ENCODE measurements around the gene SPATA6L. TPM values are rescaled to one million over a fixed set of nuclear protein-coding genes. Genes with fewer than 3 reads are reported as not detected.

Gene SPATA6L
- total RNA-seq, 1 experiment from 2014 or later, result 1.8 TPM

DNA sequence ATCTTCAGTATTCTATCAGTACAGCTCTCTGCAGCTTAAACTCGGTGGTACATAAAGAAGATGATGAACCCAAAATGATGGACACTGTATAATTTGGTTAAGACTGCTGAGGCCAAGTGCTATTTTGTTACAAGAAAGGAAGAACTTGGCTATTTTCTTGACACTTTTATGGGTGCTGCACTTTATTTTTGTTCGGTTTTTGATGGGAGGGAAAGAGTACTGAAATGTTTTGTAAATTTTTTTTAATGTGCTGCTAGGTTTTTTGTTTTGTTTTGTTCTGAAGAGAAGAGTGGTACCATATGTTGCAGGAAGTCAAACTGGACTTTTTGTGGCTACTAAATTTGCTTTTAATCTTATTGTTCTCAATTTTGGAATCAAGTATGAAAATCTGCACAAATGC, 39.7 kb upstream of the SPATA6L start:
- Mint-ChIP-seq H3K4me3 (no peak overlapping the region), H3K36me3 (peaks cover 28% of the 10 kb centered on the region), H3K9me3 (no peaks in the 10 kb centered on the region), H3K27me3 (ENCODE audit: low read depth) (no peaks in the 10 kb centered on the region), H3K27ac (no peak overlapping the region), H3K4me1 (no peaks in the 10 kb centered on the region)
- CTCF ChIA-PET, result no interaction called here
- TF ChIP-seq, protein P1, sequence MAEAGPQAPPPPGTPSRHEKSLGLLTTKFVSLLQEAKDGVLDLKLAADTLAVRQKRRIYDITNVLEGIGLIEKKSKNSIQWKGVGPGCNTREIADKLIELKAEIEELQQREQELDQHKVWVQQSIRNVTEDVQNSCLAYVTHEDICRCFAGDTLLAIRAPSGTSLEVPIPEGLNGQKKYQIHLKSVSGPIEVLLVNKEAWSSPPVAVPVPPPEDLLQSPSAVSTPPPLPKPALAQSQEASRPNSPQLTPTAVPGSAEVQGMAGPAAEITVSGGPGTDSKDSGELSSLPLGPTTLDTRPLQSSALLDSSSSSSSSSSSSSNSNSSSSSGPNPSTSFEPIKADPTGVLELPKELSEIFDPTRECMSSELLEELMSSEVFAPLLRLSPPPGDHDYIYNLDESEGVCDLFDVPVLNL (CRISPR knock-in tag; IDR thresholded peaks at IDR 0.05; ENCODE audit: borderline replicate concordance, low read depth), result no peak
- TF ChIP-seq ZNF317 (CRISPR knock-in tag; IDR thresholded peaks at IDR 0.05; ENCODE audit: borderline replicate concordance, low read depth) (no peak), TP53 (CRISPR knock-in tag; IDR thresholded peaks at IDR 0.05) (no peak), ZNF219 (CRISPR knock-in tag; IDR thresholded peaks at IDR 0.05; ENCODE audit: borderline replicate concordance) (no peak), ZNF121 (CRISPR knock-in tag; IDR thresholded peaks at IDR 0.05) (no peak), GTF2I (CRISPR knock-in tag; conservative IDR thresholded peaks at IDR 0.05) (no peak)
- TF ChIP-seq, protein P2, sequence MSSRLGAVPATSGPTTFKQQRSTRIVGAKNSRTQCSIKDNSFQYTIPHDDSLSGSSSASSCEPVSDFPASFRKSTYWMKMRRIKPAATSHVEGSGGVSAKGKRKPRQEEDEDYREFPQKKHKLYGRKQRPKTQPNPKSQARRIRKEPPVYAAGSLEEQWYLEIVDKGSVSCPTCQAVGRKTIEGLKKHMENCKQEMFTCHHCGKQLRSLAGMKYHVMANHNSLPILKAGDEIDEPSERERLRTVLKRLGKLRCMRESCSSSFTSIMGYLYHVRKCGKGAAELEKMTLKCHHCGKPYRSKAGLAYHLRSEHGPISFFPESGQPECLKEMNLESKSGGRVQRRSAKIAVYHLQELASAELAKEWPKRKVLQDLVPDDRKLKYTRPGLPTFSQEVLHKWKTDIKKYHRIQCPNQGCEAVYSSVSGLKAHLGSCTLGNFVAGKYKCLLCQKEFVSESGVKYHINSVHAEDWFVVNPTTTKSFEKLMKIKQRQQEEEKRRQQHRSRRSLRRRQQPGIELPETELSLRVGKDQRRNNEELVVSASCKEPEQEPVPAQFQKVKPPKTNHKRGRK (CRISPR knock-in tag; IDR thresholded peaks at IDR 0.05; ENCODE audit: borderline replicate concordance), result no peak
- TF ChIP-seq, protein P3, sequence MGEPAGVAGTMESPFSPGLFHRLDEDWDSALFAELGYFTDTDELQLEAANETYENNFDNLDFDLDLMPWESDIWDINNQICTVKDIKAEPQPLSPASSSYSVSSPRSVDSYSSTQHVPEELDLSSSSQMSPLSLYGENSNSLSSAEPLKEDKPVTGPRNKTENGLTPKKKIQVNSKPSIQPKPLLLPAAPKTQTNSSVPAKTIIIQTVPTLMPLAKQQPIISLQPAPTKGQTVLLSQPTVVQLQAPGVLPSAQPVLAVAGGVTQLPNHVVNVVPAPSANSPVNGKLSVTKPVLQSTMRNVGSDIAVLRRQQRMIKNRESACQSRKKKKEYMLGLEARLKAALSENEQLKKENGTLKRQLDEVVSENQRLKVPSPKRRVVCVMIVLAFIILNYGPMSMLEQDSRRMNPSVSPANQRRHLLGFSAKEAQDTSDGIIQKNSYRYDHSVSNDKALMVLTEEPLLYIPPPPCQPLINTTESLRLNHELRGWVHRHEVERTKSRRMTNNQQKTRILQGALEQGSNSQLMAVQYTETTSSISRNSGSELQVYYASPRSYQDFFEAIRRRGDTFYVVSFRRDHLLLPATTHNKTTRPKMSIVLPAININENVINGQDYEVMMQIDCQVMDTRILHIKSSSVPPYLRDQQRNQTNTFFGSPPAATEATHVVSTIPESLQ (CRISPR knock-in tag; IDR thresholded peaks at IDR 0.05), result no peak
- TF ChIP-seq, protein P4, sequence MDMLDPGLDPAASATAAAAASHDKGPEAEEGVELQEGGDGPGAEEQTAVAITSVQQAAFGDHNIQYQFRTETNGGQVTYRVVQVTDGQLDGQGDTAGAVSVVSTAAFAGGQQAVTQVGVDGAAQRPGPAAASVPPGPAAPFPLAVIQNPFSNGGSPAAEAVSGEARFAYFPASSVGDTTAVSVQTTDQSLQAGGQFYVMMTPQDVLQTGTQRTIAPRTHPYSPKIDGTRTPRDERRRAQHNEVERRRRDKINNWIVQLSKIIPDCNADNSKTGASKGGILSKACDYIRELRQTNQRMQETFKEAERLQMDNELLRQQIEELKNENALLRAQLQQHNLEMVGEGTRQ (CRISPR knock-in tag; IDR thresholded peaks at IDR 0.05), result no peak
- DNase-seq (ENCODE audit: low spot score) (no peak), ATAC-seq (no peak)
- POLR2A ChIA-PET, result no interaction called here

DNA sequence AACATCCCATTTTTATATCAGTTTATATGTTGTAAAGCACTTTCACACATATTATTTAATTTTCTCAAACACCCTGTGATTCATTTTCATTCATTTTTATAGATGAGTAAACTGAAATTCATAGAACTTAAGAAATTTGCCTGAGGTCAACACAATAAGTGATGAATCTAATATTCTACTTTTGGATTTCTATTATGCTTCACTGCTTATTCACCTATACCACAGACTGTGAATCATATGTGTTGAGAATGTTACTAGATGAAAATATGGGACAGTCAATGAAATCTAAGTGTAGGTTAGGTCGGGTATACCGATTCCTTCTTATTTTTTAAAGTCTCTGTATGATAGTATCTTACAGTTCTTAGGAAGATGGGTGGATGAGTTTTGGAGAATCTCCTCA, 37.8 kb upstream of the SPATA6L start:
- POLR2A ChIA-PET, result interaction anchor here (0.6 kb wide), 1 partner anchor 72 kb away, joined by 3 read pairs; no protein-coding TSS in a partner anchor
- no peaks in the 10 kb centered on the region for H3K9me3 Mint-ChIP-seq
- DNase-seq (ENCODE audit: low spot score) (no peak), ATAC-seq (no peak)
- no peak overlapping the region for H3K4me3 Mint-ChIP-seq
- H3K4me1 Mint-ChIP-seq, result no peaks in the 10 kb centered on the region
- no peaks in the 10 kb centered on the region for H3K27me3 Mint-ChIP-seq (ENCODE audit: low read depth)
- peaks cover 28% of the 10 kb centered on the region for H3K36me3 Mint-ChIP-seq
- no peak overlapping the region for H3K27ac Mint-ChIP-seq
- CTCF ChIA-PET, result no interaction called here
- TF ChIP-seq, protein P5, sequence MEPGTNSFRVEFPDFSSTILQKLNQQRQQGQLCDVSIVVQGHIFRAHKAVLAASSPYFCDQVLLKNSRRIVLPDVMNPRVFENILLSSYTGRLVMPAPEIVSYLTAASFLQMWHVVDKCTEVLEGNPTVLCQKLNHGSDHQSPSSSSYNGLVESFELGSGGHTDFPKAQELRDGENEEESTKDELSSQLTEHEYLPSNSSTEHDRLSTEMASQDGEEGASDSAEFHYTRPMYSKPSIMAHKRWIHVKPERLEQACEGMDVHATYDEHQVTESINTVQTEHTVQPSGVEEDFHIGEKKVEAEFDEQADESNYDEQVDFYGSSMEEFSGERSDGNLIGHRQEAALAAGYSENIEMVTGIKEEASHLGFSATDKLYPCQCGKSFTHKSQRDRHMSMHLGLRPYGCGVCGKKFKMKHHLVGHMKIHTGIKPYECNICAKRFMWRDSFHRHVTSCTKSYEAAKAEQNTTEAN (CRISPR knock-in tag; IDR thresholded peaks at IDR 0.05), result no peak
- TF ChIP-seq EMX1 (CRISPR knock-in tag; IDR thresholded peaks at IDR 0.05) (no peak), MXD4 (CRISPR knock-in tag; IDR thresholded peaks at IDR 0.05; ENCODE audit: borderline replicate concordance) (no peak), CREB1 (CRISPR knock-in tag; IDR thresholded peaks at IDR 0.05) (no peak), GTF2I (CRISPR knock-in tag; conservative IDR thresholded peaks at IDR 0.05) (no peak), TCF7 (CRISPR knock-in tag; IDR thresholded peaks at IDR 0.05; ENCODE audit: low read depth) (no peak), SMAD3 (CRISPR knock-in tag; IDR thresholded peaks at IDR 0.05; ENCODE audit: borderline replicate concordance) (no peak), NFATC4 (CRISPR knock-in tag; IDR thresholded peaks at IDR 0.05) (no peak), ZNF121 (CRISPR knock-in tag; IDR thresholded peaks at IDR 0.05) (no peak), SMAD4 (CRISPR knock-in tag; IDR thresholded peaks at IDR 0.05) (no peak), ZBTB21 (CRISPR knock-in tag; IDR thresholded peaks at IDR 0.05; ENCODE audit: borderline replicate concordance) (no peak), FOXK1 (CRISPR knock-in tag; IDR thresholded peaks at IDR 0.05) (no peak), ZNF232 (CRISPR knock-in tag; IDR thresholded peaks at IDR 0.05) (no peak), MYBL2 (CRISPR knock-in tag; IDR thresholded peaks at IDR 0.05) (no peak), ZNF396 (CRISPR knock-in tag; IDR thresholded peaks at IDR 0.05; ENCODE audit: borderline replicate concordance) (no peak)
- TF ChIP-seq, protein P6, sequence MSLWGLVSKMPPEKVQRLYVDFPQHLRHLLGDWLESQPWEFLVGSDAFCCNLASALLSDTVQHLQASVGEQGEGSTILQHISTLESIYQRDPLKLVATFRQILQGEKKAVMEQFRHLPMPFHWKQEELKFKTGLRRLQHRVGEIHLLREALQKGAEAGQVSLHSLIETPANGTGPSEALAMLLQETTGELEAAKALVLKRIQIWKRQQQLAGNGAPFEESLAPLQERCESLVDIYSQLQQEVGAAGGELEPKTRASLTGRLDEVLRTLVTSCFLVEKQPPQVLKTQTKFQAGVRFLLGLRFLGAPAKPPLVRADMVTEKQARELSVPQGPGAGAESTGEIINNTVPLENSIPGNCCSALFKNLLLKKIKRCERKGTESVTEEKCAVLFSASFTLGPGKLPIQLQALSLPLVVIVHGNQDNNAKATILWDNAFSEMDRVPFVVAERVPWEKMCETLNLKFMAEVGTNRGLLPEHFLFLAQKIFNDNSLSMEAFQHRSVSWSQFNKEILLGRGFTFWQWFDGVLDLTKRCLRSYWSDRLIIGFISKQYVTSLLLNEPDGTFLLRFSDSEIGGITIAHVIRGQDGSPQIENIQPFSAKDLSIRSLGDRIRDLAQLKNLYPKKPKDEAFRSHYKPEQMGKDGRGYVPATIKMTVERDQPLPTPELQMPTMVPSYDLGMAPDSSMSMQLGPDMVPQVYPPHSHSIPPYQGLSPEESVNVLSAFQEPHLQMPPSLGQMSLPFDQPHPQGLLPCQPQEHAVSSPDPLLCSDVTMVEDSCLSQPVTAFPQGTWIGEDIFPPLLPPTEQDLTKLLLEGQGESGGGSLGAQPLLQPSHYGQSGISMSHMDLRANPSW (CRISPR knock-in tag; conservative IDR thresholded peaks at IDR 0.05; ENCODE audit: low read depth), result no peak
- TF ChIP-seq, protein P4 (CRISPR knock-in tag; IDR thresholded peaks at IDR 0.05), result no peak

Measured in WTC11 (cell line).